PFSK-1 (cell line): Measurements from ENCODE around the gene NHSL2.

Source experiments
- POLR2AphosphoS5 ChIP-seq: IDR thresholded peaks from 2 replicates; pipeline ENCODE4 v1.6.1; 2012; ENCODE audit warnings: low read depth, mild to moderate bottlenecking, control low read depth, low read length, moderate library complexity
- SIN3A ChIP-seq: IDR thresholded peaks from 2 replicates; pipeline ENCODE4 v1.6.1; 2012; ENCODE audit warnings: mild to moderate bottlenecking, low read length, moderate library complexity, borderline replicate concordance; ENCODE audit not compliant: insufficient read depth
- TAF1 ChIP-seq: IDR thresholded peaks from 2 replicates; pipeline ENCODE4 v1.6.1; 2012; ENCODE audit warnings: low read length, control low read depth, borderline replicate concordance; ENCODE audit not compliant: insufficient read depth
- TF ChIP-seq, protein P1 (sequence below), 2 experiments: IDR thresholded peaks; 2 replicates each; pipeline versions ENCODE4 v1.6.1 to v1.8.0; 2011 to 2012; ENCODE audit warnings: low read depth in 2 of 2, low read length in 2 of 2, control low read depth in 1 of 2, inconsistent platforms in 1 of 2, mild to moderate bottlenecking in 1 of 2, moderate library complexity in 1 of 2; ENCODE audit not compliant: insufficient read depth in 1 of 2

DNA sequence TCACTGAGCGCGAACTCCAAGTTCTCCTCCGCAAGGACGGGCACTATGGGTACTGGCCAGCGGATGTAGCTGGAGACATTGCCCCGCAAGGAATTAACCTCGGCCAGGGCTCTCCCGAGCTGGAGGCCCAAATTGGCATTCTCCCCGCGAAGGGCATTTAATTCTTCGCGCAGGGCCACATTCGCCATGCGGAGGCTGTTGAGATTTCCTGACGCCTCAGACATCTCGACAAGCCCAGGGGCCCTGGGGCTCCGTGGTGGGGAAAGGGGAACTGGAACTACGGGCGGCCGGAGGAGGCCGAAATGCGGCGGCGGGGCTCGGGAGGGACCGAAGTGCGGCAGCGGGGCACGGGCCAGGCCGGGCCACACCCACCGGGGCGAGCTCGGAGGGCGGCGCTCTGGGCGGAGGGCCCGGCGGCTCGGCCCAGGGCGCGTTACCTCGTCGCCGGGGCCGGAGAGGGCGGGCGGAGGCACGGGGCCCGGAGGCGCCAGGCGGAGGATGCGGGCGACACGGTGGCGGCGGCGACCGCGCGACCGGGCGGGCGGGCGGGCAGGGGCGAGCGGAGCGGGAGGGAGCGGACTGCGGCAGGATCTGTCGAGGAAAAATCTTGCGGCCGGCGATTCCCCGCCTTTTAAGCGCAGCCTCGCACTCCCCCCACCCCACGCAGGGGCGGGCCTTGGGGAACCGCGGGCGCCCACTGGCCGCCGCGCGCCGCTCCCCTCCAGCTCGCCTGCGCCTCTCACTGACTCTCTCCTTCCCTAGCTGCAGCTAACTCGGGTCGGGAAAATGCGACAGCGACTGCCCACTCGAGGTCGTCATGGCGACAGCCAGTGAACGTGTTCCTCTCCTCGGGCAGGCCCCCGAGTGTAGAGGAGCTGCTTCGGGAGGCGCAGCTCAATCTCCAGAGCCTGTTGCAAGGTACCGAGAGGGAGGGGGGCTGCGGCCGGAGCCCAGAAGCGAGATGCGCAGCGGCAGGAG, 221.0 kb downstream of the NHSL2 start, which contains the start of gene RTL5:
- TF ChIP-seq, protein P1, sequence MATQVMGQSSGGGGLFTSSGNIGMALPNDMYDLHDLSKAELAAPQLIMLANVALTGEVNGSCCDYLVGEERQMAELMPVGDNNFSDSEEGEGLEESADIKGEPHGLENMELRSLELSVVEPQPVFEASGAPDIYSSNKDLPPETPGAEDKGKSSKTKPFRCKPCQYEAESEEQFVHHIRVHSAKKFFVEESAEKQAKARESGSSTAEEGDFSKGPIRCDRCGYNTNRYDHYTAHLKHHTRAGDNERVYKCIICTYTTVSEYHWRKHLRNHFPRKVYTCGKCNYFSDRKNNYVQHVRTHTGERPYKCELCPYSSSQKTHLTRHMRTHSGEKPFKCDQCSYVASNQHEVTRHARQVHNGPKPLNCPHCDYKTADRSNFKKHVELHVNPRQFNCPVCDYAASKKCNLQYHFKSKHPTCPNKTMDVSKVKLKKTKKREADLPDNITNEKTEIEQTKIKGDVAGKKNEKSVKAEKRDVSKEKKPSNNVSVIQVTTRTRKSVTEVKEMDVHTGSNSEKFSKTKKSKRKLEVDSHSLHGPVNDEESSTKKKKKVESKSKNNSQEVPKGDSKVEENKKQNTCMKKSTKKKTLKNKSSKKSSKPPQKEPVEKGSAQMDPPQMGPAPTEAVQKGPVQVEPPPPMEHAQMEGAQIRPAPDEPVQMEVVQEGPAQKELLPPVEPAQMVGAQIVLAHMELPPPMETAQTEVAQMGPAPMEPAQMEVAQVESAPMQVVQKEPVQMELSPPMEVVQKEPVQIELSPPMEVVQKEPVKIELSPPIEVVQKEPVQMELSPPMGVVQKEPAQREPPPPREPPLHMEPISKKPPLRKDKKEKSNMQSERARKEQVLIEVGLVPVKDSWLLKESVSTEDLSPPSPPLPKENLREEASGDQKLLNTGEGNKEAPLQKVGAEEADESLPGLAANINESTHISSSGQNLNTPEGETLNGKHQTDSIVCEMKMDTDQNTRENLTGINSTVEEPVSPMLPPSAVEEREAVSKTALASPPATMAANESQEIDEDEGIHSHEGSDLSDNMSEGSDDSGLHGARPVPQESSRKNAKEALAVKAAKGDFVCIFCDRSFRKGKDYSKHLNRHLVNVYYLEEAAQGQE (IDR thresholded peaks at IDR 0.05; ENCODE audit: insufficient read depth in 1 of 2, low read depth in 2 of 2, low read length in 2 of 2) = no peak
- TF ChIP-seq TAF1 (0 out of 2 replicates have a peak, but pooled peaks have one; percentile 12), POLR2AphosphoS5 (no peak; the same call in 1 of the 2 replicates), SIN3A (no peak)
